Mesenchymal stem cell (in vitro differentiated cells and primary cell): ENCODE measurements around the gene RASSF1.

Experiments
- DNase-seq: peaks from one replicate; pipeline ENCODE4 v3.0.0-alpha.2; 2013
- H2AFZ ChIP-seq: one replicate; pipeline ENCODE4 v1.6.1; 2013; ENCODE audit warnings: low read depth, mild to moderate bottlenecking, control low read depth, inconsistent platforms, low read length, moderate library complexity
- H2AK5ac ChIP-seq: 2 replicates; pipeline ENCODE4 v1.6.1; 2013; ENCODE audit warnings: low read length, moderate library complexity, mild to moderate bottlenecking, inconsistent platforms; ENCODE audit not compliant: severe bottlenecking
- H2BK120ac ChIP-seq: one replicate; pipeline ENCODE4 v1.6.1; 2013; ENCODE audit warnings: low read depth, mild to moderate bottlenecking, inconsistent platforms, low read length, moderate library complexity
- H2BK12ac ChIP-seq, 2 experiments: one replicate each; pipeline ENCODE4 v1.6.1; 2013; ENCODE audit warnings: inconsistent platforms in 2 of 2, low read length in 2 of 2, mild to moderate bottlenecking in 2 of 2, moderate library complexity in 2 of 2, control low read depth in 1 of 2
- H2BK15ac ChIP-seq: one replicate; pipeline ENCODE4 v1.6.1; 2013; ENCODE audit warnings: mild to moderate bottlenecking, low read depth, inconsistent platforms; ENCODE audit not compliant: poor library complexity, severe bottlenecking
- H2BK5ac ChIP-seq: 2 replicates; pipeline ENCODE4 v1.6.1; 2013; ENCODE audit warnings: low read depth, mild to moderate bottlenecking, low read length, control low read depth, inconsistent platforms; ENCODE audit not compliant: poor library complexity, severe bottlenecking
- H3K14ac ChIP-seq, 2 experiments: one replicate each; pipeline ENCODE4 v1.6.1; 2013; ENCODE audit warnings: inconsistent platforms in 2 of 2, low read length in 2 of 2, control low read depth in 1 of 2, mild to moderate bottlenecking in 1 of 2, moderate library complexity in 1 of 2
- H3K18ac ChIP-seq, 2 experiments: one replicate each; pipeline ENCODE4 v1.6.1; 2013; ENCODE audit warnings: inconsistent platforms in 2 of 2, low read length in 2 of 2, control low read depth in 1 of 2, low read depth in 1 of 2, mild to moderate bottlenecking in 1 of 2
- H3K23ac ChIP-seq, 2 experiments: one replicate each; pipeline ENCODE4 v1.6.1; 2013; ENCODE audit warnings: inconsistent platforms in 2 of 2, low read length in 2 of 2, mild to moderate bottlenecking in 2 of 2, moderate library complexity in 2 of 2, control low read depth in 1 of 2
- H3K27ac ChIP-seq: 2 replicates; pipeline ENCODE4 v1.5.1; 2013; ENCODE audit warnings: mild to moderate bottlenecking, moderate library complexity, low read length, control low read depth, inconsistent platforms; ENCODE audit not compliant: poor library complexity, severe bottlenecking
- H3K27me3 ChIP-seq, 2 experiments: 2 replicates each; pipeline versions ENCODE4 v1.6.1 to v1.7.0; 2013; ENCODE audit warnings: low read length in 2 of 2, mild to moderate bottlenecking in 2 of 2, moderate library complexity in 2 of 2, control low read depth in 1 of 2, inconsistent platforms in 1 of 2; ENCODE audit not compliant: control insufficient read depth in 1 of 2, insufficient read depth in 1 of 2
- H3K36me3 ChIP-seq, 2 experiments: 2 replicates each; pipeline versions ENCODE4 v1.6.1 to v1.7.0; 2013; ENCODE audit warnings: low read length in 2 of 2, control low read depth in 1 of 2, inconsistent platforms in 1 of 2, low read depth in 1 of 2, mild to moderate bottlenecking in 1 of 2; ENCODE audit not compliant: insufficient read depth in 2 of 2, control insufficient read depth in 1 of 2
- H3K4ac ChIP-seq, 2 experiments: one replicate each; pipeline ENCODE4 v1.6.1; 2013; ENCODE audit warnings: inconsistent platforms in 2 of 2, low read length in 2 of 2, mild to moderate bottlenecking in 2 of 2, moderate library complexity in 2 of 2, control low read depth in 1 of 2, low read depth in 1 of 2
- H3K4me1 ChIP-seq: 2 replicates; pipeline ENCODE4 v1.6.1; 2013; ENCODE audit warnings: low read depth, low read length, control low read depth; ENCODE audit not compliant: control insufficient read depth, insufficient read depth
- H3K4me2 ChIP-seq: 2 replicates; pipeline ENCODE4 v1.6.1; 2013; ENCODE audit warnings: low read length, mild to moderate bottlenecking, inconsistent platforms; ENCODE audit not compliant: poor library complexity, severe bottlenecking
- H3K4me3 ChIP-seq, 2 experiments: 2 replicates each; pipeline versions ENCODE4 v1.5.1 to v1.7.0; 2013; ENCODE audit warnings: low read length in 2 of 2, mild to moderate bottlenecking in 2 of 2, control low read depth in 1 of 2, low read depth in 1 of 2; ENCODE audit not compliant: insufficient read depth in 1 of 2
- H3K79me1 ChIP-seq: replicated peaks from 2 replicates; pipeline ENCODE4 v1.6.1; 2013; ENCODE audit warnings: mild to moderate bottlenecking, control low read depth, low read length, inconsistent platforms; ENCODE audit not compliant: poor library complexity, severe bottlenecking
- H3K9ac ChIP-seq: 2 replicates; pipeline ENCODE4 v1.7.0; 2013; ENCODE audit warnings: mild to moderate bottlenecking, low read length, moderate library complexity
- H3K9me3 ChIP-seq: 2 replicates; pipeline ENCODE4 v1.7.0; 2013; ENCODE audit warnings: mild to moderate bottlenecking, low read length; ENCODE audit not compliant: control insufficient read depth
- H4K8ac ChIP-seq: one replicate; pipeline ENCODE4 v1.6.1; 2013; ENCODE audit warnings: inconsistent platforms, mild to moderate bottlenecking, low read length, moderate library complexity
- H4K91ac ChIP-seq: one replicate; pipeline ENCODE4 v1.6.1; 2013; ENCODE audit warnings: mild to moderate bottlenecking, low read length, inconsistent platforms
- WGBS: methylation state at CpG from one replicate; pipeline ENCODE4 v1.1.7; 2013; ENCODE audit warnings: mixed read lengths; 5-methylcytosine and 5-hydroxymethylcytosine counted together

RASSF1 gene

DNA sequence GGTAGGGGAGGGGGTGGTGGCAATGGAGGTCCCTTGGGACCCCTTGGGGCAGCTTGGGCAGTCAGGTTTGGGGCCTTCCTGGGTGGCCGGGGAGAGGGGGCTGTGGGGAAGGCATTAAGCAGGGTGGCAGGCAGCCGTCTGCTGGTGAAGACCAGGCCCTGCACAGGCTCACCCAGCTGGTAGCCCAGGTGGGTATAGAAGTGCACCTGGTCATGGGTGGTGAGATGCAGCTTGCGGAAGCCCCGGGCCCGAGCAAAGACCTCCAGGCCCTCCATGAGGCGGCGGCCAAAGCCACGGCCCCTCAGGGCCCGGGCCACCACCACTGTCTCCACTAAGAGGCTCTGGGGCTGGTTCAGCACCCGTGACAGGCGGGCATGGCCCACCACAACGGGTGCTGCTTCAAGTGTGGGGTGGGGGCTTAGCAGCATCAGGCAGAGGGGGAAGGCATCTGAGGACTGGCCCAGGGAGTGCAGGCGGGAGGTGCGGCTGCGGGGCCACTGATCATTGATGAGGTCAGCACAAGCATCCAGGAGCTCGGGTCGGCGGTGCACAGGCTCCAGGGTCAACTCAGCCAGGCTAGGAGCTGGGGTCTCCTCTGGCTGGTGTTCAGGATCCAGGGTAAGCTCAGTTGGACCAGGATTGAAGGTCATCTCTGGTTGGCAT is 43.8 kb downstream of the RASSF1 start:
- WGBS, result 95% methylated on average over 18 of the region's 18 CpGs
- H2BK5ac ChIP-seq, result no peak overlapping the region
- no peak overlapping the region for H3K18ac ChIP-seq
- no peak overlapping the region for H2AFZ ChIP-seq
- H4K91ac ChIP-seq, result no peak overlapping the region
- H3K79me1 ChIP-seq, result peaks cover 11% of the 10 kb centered on the region
- H3K9ac ChIP-seq, result no peak overlapping the region
- no peak overlapping the region for H2AK5ac ChIP-seq
- no peak overlapping the region for H3K14ac ChIP-seq
- DNase-seq, result no peak
- no peak overlapping the region for H3K27ac ChIP-seq
- H2BK15ac ChIP-seq, result no peak overlapping the region
- no peak overlapping the region for H2BK12ac ChIP-seq
- H3K4me1 ChIP-seq, result peaks cover 21% of the 10 kb centered on the region
- no peak overlapping the region for H2BK120ac ChIP-seq
- no peaks in the 10 kb centered on the region for H3K9me3 ChIP-seq
- H3K36me3 ChIP-seq, result peaks cover 5 to 12% of the 10 kb centered on the region in 2 experiments
- H4K8ac ChIP-seq, result no peak overlapping the region
- H3K27me3 ChIP-seq, result no peaks in the 10 kb centered on the region
- no peak overlapping the region for H3K4me2 ChIP-seq
- H3K4me3 ChIP-seq, result peak overlapping the region in 1 of 2 experiments; percentile 7
- H3K4ac ChIP-seq, result no peak overlapping the region
- no peak overlapping the region for H3K23ac ChIP-seq

DNA sequence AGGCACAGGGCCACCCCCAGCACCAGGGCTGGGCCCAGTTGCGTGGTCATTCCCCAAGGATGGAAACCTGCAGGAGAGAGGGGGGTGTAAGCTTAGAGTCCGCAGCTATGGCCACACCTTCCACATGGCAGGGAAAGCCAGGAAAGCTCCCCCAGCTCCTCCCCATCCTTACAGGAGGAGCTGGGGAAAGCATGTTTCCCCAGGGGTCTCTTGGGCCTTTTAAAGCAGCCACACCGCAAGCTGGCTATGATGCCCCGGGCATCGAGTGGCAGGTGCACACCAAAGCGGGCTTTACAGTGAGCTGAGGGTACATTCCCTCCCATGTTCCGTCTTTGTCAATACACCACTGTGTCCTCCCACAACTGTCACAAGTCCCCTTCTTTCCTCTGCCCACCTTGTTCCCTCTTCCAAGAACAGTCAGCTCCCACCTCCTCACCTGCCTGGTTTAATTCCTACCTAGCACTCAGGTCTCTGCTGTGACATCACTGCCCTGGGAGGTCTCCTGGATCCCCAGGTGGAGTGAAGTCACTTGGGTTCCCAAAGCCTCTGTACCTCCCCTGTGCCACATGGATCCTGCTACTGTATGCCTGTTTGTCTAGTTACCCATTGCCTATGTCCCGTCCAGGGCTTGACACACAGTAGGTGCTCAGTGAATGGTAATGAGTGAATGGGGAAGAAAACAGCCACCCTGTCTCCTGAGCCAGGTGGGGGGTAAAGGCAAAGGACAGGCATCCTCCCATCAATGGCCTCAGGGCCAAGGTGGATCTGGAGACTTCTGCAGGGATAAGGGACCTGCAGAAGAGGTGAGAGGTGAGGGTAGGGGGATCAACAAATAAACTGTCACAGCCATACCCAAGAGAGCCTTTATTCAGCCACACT is 44.8 kb downstream of the RASSF1 start:
- Histone ChIP-seq H3K9me3 (no peaks in the 10 kb centered on the region), H2BK5ac (no peak overlapping the region), H4K8ac (no peak overlapping the region), H2AFZ (no peak overlapping the region), H3K4me1 (peaks cover 26% of the 10 kb centered on the region), H2AK5ac (no peak overlapping the region), H3K4me3 (no peak overlapping the region), H3K36me3 (peaks cover 5 to 12% of the 10 kb centered on the region in 2 experiments), H3K18ac (no peak overlapping the region), H2BK15ac (no peak overlapping the region), H3K27ac (no peak overlapping the region), H2BK12ac (no peak overlapping the region), H3K27me3 (no peaks in the 10 kb centered on the region), H3K14ac (no peak overlapping the region), H3K23ac (no peak overlapping the region), H3K9ac (no peak overlapping the region), H2BK120ac (no peak overlapping the region), H3K79me1 (peaks cover 13% of the 10 kb centered on the region), H3K4ac (no peak overlapping the region), H3K4me2 (no peak overlapping the region), H4K91ac (no peak overlapping the region)
- no peak for DNase-seq
- WGBS, result 86% methylated on average over 8 of the region's 8 CpGs

DNA sequence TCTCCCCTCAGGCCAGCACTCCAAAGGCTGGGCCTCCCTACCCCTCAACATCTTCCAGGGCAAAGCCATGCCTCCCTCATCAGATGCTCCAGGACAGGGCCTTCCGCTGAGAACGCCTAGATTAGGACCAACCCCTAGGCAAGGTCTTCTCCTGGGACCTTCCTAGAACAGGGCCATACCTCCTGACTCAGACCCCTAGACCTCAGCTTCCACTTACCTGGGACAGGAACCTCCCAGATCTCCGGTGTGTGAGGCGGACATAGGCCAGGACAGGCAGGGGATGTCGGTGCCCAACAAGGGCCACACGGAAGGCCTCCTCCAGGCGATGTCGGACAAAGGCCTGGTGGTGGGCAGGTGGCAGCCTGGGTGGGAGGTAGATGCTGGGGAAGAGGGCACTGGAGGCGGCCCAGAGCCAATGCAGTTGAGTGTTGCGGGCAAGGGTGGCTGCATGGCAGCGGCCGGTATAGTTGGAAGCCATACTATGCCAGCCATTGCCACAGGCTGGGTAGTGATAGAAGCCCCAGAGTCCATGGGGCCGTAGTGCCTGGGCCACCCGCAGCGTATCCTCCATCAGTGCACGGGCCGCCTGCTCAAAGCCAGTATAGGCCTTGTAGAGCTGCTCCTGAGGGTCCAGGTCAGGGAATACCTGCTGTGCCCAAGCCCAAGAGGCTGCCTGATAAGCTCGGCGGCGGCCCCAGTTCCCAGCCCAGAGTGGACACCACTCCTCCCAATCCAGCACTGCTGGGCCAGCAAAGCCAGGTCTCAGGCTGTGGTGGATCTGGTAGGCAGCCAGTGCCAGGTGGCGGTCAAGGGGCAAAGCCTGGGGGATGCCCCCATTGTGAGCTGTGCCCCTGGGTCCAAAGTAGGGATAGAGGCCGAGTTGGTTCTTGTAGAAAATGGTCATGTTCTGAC is 45.9 kb downstream of the RASSF1 start:
- peaks cover 24% of the 10 kb centered on the region for H3K4me1 ChIP-seq
- peaks cover 22% of the 10 kb centered on the region for H3K79me1 ChIP-seq
- H4K8ac ChIP-seq, result no peak overlapping the region
- no peak overlapping the region for H3K4ac ChIP-seq
- no peak overlapping the region for H3K14ac ChIP-seq
- H2BK12ac ChIP-seq, result no peak overlapping the region
- no peak overlapping the region for H3K9ac ChIP-seq
- peak overlapping the region; percentile 44 for H2BK15ac ChIP-seq
- 93% methylated on average over 22 of the region's 22 CpGs for WGBS
- no peaks in the 10 kb centered on the region for H3K27me3 ChIP-seq
- no peak overlapping the region for H2BK5ac ChIP-seq
- H3K23ac ChIP-seq, result no peak overlapping the region
- no peaks in the 10 kb centered on the region for H3K9me3 ChIP-seq
- no peak overlapping the region for H3K4me3 ChIP-seq
- H4K91ac ChIP-seq, result no peak overlapping the region
- H2AK5ac ChIP-seq, result no peak overlapping the region
- H3K18ac ChIP-seq, result no peak overlapping the region
- H2AFZ ChIP-seq, result no peak overlapping the region
- H3K4me2 ChIP-seq, result no peak overlapping the region
- peaks cover 13 to 21% of the 10 kb centered on the region in 2 experiments for H3K36me3 ChIP-seq
- DNase-seq, result no peak
- no peak overlapping the region for H3K27ac ChIP-seq
- H2BK120ac ChIP-seq, result no peak overlapping the region
